ENCODE results near the gene LRRC26. TPM values are rescaled to one million over a fixed set of nuclear protein-coding genes. Genes with fewer than 3 reads are reported as not detected.

The LRRC26 gene
- polyA plus RNA-seq, 1 donor: 12.0 TPM

DNA sequence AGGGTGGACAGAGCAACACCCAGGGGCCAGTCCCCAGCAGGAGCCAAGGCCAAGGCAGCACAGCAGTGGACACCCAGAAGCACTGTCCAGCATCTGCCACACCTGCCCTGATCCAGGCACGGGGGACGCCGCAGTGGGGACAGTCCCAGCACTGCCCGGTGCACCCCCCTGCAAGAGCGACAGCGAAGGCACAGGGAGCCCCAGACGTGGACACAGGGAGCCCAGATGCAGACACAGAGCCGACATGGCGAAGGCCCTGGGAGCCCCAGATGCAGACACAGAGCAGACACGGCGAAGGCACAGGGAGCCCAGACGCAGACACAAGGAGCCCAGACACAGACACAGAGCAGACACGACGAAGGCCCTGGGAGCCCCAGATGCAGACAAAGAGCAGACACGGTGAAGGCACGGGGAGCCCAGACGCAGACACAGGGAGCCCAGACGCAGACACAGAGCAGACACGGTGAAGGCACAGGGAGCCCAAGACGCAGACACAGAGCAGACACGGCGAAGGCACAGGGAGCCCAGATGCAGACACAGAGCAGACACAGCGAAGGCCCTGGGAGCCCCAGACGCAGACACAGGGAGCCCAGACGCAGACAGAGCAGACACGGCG, 14.2 kb upstream of the LRRC26 start:
- Histone ChIP-seq H3K27ac (ENCODE audit: low read length) (no peak overlapping the region), H3K27me3 (ENCODE audit: control insufficient read depth, insufficient read depth, low read length) (no peaks in the 10 kb centered on the region), H3K4me1 (ENCODE audit: control insufficient read depth, insufficient read depth, low read length) (peaks cover 16% of the 10 kb centered on the region), H3K4me3 (ENCODE audit: low read length) (no peak overlapping the region), H3K9me3 (ENCODE audit: control insufficient read depth, low read depth, low read length) (no peaks in the 10 kb centered on the region), H3K36me3 (ENCODE audit: control insufficient read depth, insufficient read depth, low read length) (peaks cover 76% of the 10 kb centered on the region)
- DNase-seq: no peak
- no CpG with 5 or more reads among the region's 27 CpGs for WGBS (ENCODE audit: insufficient coverage, low lambda C conversion rate)

DNA sequence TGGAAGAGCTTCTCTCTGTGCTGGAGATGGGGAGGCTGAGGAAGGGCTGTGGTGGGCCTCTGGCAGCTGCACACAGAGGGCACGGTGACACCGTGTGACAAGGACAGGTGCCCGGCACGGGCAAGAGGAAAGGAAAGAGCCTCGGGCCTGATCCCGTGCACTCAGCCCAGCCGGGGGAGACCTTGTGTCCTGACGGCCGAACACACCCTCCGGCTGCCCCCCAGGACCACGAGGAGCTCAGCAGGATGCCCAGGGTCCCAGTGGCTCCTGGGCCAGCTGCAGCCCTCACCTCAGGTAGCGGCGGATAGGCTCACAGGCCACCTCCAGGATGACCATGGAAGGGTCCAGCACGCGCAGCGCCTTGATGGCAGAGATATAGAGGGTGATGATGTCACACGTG, 13.0 kb upstream of the LRRC26 start:
- no CpG with 5 or more reads among the region's 17 CpGs for WGBS (ENCODE audit: insufficient coverage, low lambda C conversion rate)
- H3K27me3 ChIP-seq (ENCODE audit: control insufficient read depth, insufficient read depth, low read length): no peaks in the 10 kb centered on the region
- H3K9me3 ChIP-seq (ENCODE audit: control insufficient read depth, low read depth, low read length): no peaks in the 10 kb centered on the region
- H3K4me3 ChIP-seq (ENCODE audit: low read length): no peak overlapping the region
- peaks cover 87% of the 10 kb centered on the region for H3K36me3 ChIP-seq (ENCODE audit: control insufficient read depth, insufficient read depth, low read length)
- peaks cover 16% of the 10 kb centered on the region for H3K4me1 ChIP-seq (ENCODE audit: control insufficient read depth, insufficient read depth, low read length)
- DNase-seq: no peak
- H3K27ac ChIP-seq (ENCODE audit: low read length): no peak overlapping the region

DNA sequence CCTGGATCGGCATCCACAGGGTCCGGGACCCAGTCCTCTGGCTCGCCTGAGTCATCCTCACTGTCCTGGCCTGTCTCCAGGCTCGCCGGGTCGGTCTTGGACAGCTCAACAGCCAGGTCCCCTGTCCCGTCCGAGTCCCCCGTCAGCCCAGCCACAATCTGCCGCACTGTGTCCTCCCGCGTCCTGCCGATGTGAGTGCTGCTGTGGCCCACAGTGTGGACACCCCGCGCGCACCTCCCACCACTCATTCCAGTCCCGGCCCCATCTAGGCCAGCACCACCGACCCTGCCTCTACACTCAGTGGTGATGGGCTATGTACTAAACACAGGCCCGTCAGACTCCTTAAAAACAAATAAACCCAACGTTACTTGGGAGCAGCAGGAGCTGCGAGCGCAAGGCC, 11.8 kb upstream of the LRRC26 start:
- Histone ChIP-seq H3K4me3 (ENCODE audit: low read length) (no peak overlapping the region), H3K27me3 (ENCODE audit: control insufficient read depth, insufficient read depth, low read length) (no peaks in the 10 kb centered on the region), H3K27ac (ENCODE audit: low read length) (no peak overlapping the region), H3K36me3 (ENCODE audit: control insufficient read depth, insufficient read depth, low read length) (peaks cover 84% of the 10 kb centered on the region), H3K9me3 (ENCODE audit: control insufficient read depth, low read depth, low read length) (no peaks in the 10 kb centered on the region), H3K4me1 (ENCODE audit: control insufficient read depth, insufficient read depth, low read length) (peaks cover 5% of the 10 kb centered on the region)
- DNase-seq: no peak
- no CpG with 5 or more reads among the region's 22 CpGs for WGBS (ENCODE audit: insufficient coverage, low lambda C conversion rate)

DNA sequence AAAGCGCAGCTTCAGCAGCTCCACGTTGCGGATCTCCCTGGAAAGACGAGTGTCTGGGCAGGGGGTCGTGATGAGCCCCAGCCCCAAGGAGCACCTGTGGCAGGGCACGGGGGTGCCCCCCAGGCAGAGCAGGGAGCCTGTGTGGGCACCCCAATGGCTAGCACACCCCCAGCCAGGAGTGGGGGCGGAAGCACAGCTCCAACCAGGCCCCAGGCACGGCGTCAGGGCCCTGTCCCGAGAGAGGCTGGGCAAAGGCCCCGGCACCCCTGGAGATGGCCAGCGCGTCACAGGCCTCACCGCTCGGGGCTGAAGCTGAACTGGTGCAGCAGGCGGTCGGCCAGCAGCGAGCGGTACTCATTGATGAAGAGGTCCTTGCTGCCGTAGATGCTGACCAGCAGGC, 10.6 kb upstream of the LRRC26 start:
- Histone ChIP-seq H3K27ac (ENCODE audit: low read length) (no peak overlapping the region), H3K4me1 (ENCODE audit: control insufficient read depth, insufficient read depth, low read length) (peaks cover under 1% of the 10 kb centered on the region), H3K9me3 (ENCODE audit: control insufficient read depth, low read depth, low read length) (no peaks in the 10 kb centered on the region), H3K36me3 (ENCODE audit: control insufficient read depth, insufficient read depth, low read length) (peaks cover 73% of the 10 kb centered on the region), H3K4me3 (ENCODE audit: low read length) (no peak overlapping the region), H3K27me3 (ENCODE audit: control insufficient read depth, insufficient read depth, low read length) (no peaks in the 10 kb centered on the region)
- WGBS (ENCODE audit: insufficient coverage, low lambda C conversion rate): no CpG with 5 or more reads among the region's 20 CpGs
- no peak for DNase-seq

DNA sequence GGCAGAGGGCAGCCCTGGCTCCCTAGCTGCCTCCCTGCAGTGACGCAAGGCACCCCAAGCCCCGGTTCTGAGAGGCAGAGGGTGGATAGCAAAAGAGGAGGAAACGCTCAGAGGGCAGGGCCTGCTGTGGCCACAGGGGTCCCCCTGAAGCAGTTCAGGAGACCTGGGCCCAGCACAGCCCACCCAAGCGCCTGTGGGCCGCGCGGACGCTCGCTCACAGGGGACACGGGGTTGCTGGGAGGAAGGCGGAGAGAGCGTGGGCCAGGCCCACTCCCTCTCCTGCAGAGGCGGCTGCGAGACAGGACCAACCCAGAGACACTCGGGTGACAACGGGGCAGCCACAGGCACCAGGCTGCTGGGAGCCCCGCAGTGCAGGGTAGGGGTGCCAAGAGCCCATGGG, 9.9 kb upstream of the LRRC26 start:
- Histone ChIP-seq H3K27me3 (ENCODE audit: control insufficient read depth, insufficient read depth, low read length) (peaks cover 5% of the 10 kb centered on the region), H3K4me1 (ENCODE audit: control insufficient read depth, insufficient read depth, low read length) (peaks cover 5% of the 10 kb centered on the region), H3K9me3 (ENCODE audit: control insufficient read depth, low read depth, low read length) (peaks cover 6% of the 10 kb centered on the region), H3K27ac (ENCODE audit: low read length) (no peak overlapping the region), H3K36me3 (ENCODE audit: control insufficient read depth, insufficient read depth, low read length) (peaks cover 66% of the 10 kb centered on the region), H3K4me3 (ENCODE audit: low read length) (no peak overlapping the region)
- no CpG with 5 or more reads among the region's 17 CpGs for WGBS (ENCODE audit: insufficient coverage, low lambda C conversion rate)
- no peak for DNase-seq

DNA sequence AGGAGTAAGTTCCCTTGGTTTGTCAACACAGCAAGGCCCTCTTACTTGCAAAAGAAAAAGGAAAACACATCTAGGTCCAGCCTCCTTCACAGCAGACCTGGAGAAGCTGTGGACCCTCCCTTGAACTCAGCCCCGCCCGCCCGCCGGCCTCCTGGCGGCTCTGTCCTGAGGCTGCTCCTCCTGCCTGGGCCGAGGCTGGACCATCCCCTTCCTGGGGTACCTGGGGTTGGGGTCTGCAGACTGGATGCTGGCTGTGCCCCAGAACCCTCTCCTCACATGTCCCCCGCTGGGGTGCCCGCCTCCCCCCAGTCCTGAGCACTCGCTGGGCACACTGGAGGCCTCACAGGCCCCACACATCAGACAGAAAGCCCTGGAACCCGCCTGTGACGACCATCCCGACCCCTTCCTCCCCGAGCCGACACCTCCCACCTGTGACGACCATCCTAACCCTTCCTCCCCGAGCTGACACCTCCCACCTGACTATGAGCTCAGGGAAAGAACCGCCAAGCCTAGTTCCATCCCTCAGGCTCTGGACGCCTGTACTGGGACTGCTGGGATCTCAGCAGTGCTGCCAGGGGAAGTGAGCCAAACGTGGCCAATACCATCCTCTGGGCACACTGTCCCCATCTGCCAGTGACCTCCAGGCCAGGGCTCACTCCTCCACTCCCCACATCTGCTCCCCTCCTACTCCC, 9.2 kb upstream of the LRRC26 start:
- H3K4me1 ChIP-seq (ENCODE audit: control insufficient read depth, insufficient read depth, low read length): peaks cover 5% of the 10 kb centered on the region
- WGBS (ENCODE audit: insufficient coverage, low lambda C conversion rate): no CpG with 5 or more reads among the region's 19 CpGs
- H3K4me3 ChIP-seq (ENCODE audit: low read length): no peak overlapping the region
- H3K27me3 ChIP-seq (ENCODE audit: control insufficient read depth, insufficient read depth, low read length): peaks cover 8% of the 10 kb centered on the region
- H3K9me3 ChIP-seq (ENCODE audit: control insufficient read depth, low read depth, low read length): peaks cover 6% of the 10 kb centered on the region
- H3K27ac ChIP-seq (ENCODE audit: low read length): no peak overlapping the region
- peaks cover 59% of the 10 kb centered on the region for H3K36me3 ChIP-seq (ENCODE audit: control insufficient read depth, insufficient read depth, low read length)
- DNase-seq: no peak

DNA sequence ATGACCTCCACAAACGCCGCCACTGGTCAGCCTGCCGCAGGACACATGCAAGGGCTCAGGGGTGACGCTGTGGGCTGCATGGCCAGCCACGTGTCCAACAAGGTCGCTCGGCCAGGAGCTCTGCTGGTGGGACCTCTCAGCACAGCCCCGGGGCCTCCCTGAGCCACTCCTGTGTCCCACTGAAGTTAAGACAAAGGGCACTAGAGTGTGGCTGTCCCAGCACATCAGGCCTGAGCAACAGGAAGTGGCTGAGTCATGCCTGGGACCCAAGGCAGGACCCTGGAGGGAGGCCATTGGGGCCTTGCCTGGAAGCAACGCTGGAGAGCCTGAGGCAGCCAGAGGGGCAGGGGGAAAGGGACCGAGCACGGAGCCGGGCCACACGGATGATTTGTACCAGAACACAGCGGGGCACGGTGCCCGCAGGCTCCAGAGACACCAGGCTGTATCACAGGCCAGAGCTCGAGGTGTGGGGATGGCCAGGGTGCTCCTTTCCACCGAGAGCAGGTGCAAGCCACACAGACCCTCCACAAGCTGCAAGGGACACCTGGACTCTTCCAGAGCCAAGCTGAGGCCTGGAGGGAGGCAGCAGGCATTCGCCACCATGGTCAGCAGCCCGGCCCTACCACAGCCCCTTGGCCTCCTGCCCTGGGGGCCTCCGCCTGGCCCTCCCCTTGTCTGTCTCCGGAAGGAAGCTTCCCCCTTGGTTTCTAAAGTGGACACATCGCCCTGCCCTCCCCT, 8.5 kb upstream of the LRRC26 start:
- peaks cover 5% of the 10 kb centered on the region for H3K4me1 ChIP-seq (ENCODE audit: control insufficient read depth, insufficient read depth, low read length)
- WGBS (ENCODE audit: insufficient coverage, low lambda C conversion rate): no CpG with 5 or more reads among the region's 23 CpGs
- H3K4me3 ChIP-seq (ENCODE audit: low read length): no peak overlapping the region
- no peak overlapping the region for H3K27ac ChIP-seq (ENCODE audit: low read length)
- peaks cover 6% of the 10 kb centered on the region for H3K9me3 ChIP-seq (ENCODE audit: control insufficient read depth, low read depth, low read length)
- peaks cover 13% of the 10 kb centered on the region for H3K27me3 ChIP-seq (ENCODE audit: control insufficient read depth, insufficient read depth, low read length)
- DNase-seq: no peak
- H3K36me3 ChIP-seq (ENCODE audit: control insufficient read depth, insufficient read depth, low read length): peaks cover 52% of the 10 kb centered on the region

DNA sequence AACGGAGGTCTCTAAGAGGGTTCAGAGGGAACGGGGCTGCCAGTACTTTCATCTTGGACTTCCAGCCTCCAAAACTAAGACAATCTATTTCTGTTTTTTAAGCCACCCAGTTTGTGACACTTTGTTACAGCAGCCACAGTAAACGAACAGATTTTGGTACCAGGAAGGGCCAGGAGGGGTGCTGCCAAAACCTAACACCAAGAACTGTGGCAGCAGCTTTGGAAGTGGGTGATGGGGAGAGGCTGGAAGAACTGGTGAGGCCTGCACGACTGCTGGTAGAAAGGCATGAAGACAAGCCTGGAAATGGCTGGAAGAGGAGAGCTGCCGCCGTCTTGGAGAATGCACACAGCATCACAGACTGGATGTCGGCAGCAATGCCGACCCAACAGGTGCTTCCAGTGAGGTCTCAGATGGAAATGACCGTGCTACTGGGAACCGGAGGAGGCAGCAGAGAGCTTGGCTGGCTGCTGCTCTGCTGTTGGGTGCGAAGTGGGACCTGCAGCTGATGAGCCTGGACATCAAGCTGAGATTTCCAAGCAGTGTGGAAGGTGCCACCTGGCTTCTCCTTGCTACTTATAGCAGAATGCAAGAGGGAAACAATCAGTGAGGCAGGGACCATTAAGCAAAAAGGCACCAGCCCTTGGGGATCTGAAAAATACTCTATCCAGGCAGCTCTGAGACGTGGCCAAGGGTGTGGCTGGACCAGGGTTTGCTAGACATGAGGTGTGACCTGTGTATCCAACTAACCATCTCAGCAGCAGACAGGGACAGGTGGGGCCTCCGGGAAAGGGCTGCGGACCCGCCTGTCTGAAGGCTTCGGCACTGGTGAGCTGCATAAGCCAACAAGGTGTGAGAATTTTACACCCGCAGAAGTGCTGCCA, 6.7 kb upstream of the LRRC26 start:
- H3K4me1 ChIP-seq (ENCODE audit: control insufficient read depth, insufficient read depth, low read length): peaks cover 7% of the 10 kb centered on the region
- peak; percentile 23 to 55 for DNase-seq
- WGBS (ENCODE audit: insufficient coverage, low lambda C conversion rate): no CpG with 5 or more reads among the region's 17 CpGs
- no peak overlapping the region for H3K4me3 ChIP-seq (ENCODE audit: low read length)
- peaks cover 6% of the 10 kb centered on the region for H3K9me3 ChIP-seq (ENCODE audit: control insufficient read depth, low read depth, low read length)
- peaks cover 28% of the 10 kb centered on the region for H3K27me3 ChIP-seq (ENCODE audit: control insufficient read depth, insufficient read depth, low read length)
- H3K36me3 ChIP-seq (ENCODE audit: control insufficient read depth, insufficient read depth, low read length): peaks cover 37% of the 10 kb centered on the region
- H3K27ac ChIP-seq (ENCODE audit: low read length): no peak overlapping the region

DNA sequence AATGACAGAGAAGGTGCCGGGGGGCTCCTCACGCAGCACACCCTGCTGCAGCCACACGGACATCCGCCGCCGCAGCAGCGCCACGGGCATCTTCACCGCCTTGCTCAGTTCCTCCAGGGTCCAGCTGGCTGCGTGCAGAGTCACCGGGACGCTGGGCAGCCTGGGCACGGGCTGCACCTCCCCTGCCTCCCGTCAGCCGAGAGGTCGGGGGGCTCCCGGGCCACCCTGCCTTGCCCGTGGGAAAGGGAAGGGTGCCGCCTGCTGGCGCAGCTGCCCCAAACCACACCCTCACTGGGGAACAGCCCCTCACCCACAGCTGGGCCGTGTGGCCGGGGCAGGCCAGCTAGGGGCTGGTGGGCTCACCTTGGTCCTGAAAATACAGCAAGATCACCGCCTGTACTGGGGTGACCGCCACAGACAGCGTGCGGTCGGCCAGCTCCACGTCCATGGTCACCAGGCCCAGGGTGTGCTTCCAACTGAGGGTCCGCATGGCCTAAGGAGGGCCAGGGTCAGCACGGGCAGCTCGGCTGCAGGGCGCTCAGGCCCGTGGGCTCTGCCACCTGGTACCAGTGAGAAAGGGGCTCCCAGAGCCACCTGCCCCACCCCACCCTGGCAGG, 5.6 kb upstream of the LRRC26 start:
- Histone ChIP-seq H3K9me3 (ENCODE audit: control insufficient read depth, low read depth, low read length) (peaks cover 6% of the 10 kb centered on the region), H3K4me3 (ENCODE audit: low read length) (no peak overlapping the region), H3K4me1 (ENCODE audit: control insufficient read depth, insufficient read depth, low read length) (peaks cover 7% of the 10 kb centered on the region), H3K36me3 (ENCODE audit: control insufficient read depth, insufficient read depth, low read length) (peaks cover 26% of the 10 kb centered on the region), H3K27me3 (ENCODE audit: control insufficient read depth, insufficient read depth, low read length) (peaks cover 39% of the 10 kb centered on the region), H3K27ac (ENCODE audit: low read length) (no peak overlapping the region)
- no CpG with 5 or more reads among the region's 33 CpGs for WGBS (ENCODE audit: insufficient coverage, low lambda C conversion rate)
- DNase-seq: no peak
